GM19025 (cell line): ENCODE measurements around the gene NOTCH1.

ENCODE experiments used
- ATAC-seq: cut with Tn5 transposase; IDR thresholded peaks from one replicate; pipeline ENCODE4 v1.9.1; 2021; ENCODE audit warnings: mild to moderate bottlenecking, low read depth, moderate library complexity; ENCODE audit not compliant: unreplicated experiment

NOTCH1 gene

GRCh38 chr9:136536051-136536720, 9.7 kb downstream of the NOTCH1 start:
- no peak for ATAC-seq

GRCh38 chr9:136535070-136535469, 10.8 kb downstream of the NOTCH1 start:
- no peak for ATAC-seq

GRCh38 chr9:136534366-136534765, 11.5 kb downstream of the NOTCH1 start:
- no peak for ATAC-seq

GRCh38 chr9:136533775-136534157, 12.1 kb downstream of the NOTCH1 start:
- no peak for ATAC-seq

- ATAC-seq = no peak
Measured at GRCh38 chr9:136532799-136533774, 12.8 kb downstream of the NOTCH1 start.

GRCh38 chr9:136531904-136532798, 13.7 kb downstream of the NOTCH1 start:
- ATAC-seq = no peak

- ATAC-seq = no peak
Measured at GRCh38 chr9:136531186-136531903, 14.5 kb downstream of the NOTCH1 start.

- no peak for ATAC-seq
Measured at GRCh38 chr9:136530461-136531089, 15.3 kb downstream of the NOTCH1 start.

- no peak for ATAC-seq
Measured at GRCh38 chr9:136529516-136530460, 16.1 kb downstream of the NOTCH1 start.

- no peak for ATAC-seq
Measured at GRCh38 chr9:136528716-136529341, 17.0 kb downstream of the NOTCH1 start.

- ATAC-seq = no peak
Measured at GRCh38 chr9:136527721-136528710, 17.8 kb downstream of the NOTCH1 start.

GRCh38 chr9:136527131-136527530, 18.7 kb downstream of the NOTCH1 start:
- ATAC-seq = no peak

GRCh38 chr9:136526625-136527066, 19.2 kb downstream of the NOTCH1 start:
- no peak for ATAC-seq

- no peak for ATAC-seq
Measured at GRCh38 chr9:136525841-136526499, 19.9 kb downstream of the NOTCH1 start.

GRCh38 chr9:136525207-136525606, 20.6 kb downstream of the NOTCH1 start:
- ATAC-seq = no peak
